IPS-20b (cell line): ENCODE measurements around the gene RPL10A.

Source experiments
- H3K27ac ChIP-seq: one replicate; pipeline ENCODE4 v1.5.1; 2013; ENCODE audit warnings: low read length
- H3K27me3 ChIP-seq: 2 replicates; pipeline ENCODE4 v1.6.1; 2013; ENCODE audit warnings: mild to moderate bottlenecking, low read length, inconsistent platforms; ENCODE audit not compliant: insufficient read depth
- H3K36me3 ChIP-seq: 2 replicates; pipeline ENCODE4 v1.6.1; 2013; ENCODE audit warnings: low read depth, mild to moderate bottlenecking, inconsistent platforms, low read length, moderate library complexity; ENCODE audit not compliant: insufficient read depth
- H3K4me1 ChIP-seq: 2 replicates; pipeline ENCODE4 v1.6.1; 2013; ENCODE audit warnings: mild to moderate bottlenecking, control low read depth, inconsistent platforms, low read length, moderate library complexity; ENCODE audit not compliant: insufficient read depth
- H3K4me3 ChIP-seq: 2 replicates; pipeline ENCODE4 v1.5.1; 2013; ENCODE audit warnings: mild to moderate bottlenecking, low read length, inconsistent platforms
- H3K9ac ChIP-seq: 2 replicates; pipeline ENCODE4 v1.6.1; 2013; ENCODE audit warnings: low read depth, mild to moderate bottlenecking, inconsistent platforms, low read length, moderate library complexity
- H3K9me3 ChIP-seq: 2 replicates; pipeline ENCODE4 v1.6.1; 2013; ENCODE audit warnings: mild to moderate bottlenecking, low read depth, low read length, inconsistent platforms; ENCODE audit not compliant: insufficient read depth

The RPL10A gene

GRCh38 chr6:35518566-35519312 lies 50.5 kb downstream of the RPL10A start:
- H3K4me3 ChIP-seq = no peak overlapping the region
- no peaks in the 10 kb centered on the region for H3K9me3 ChIP-seq
- H3K9ac ChIP-seq = no peak overlapping the region
- no peaks in the 10 kb centered on the region for H3K27me3 ChIP-seq
- no peak overlapping the region for H3K27ac ChIP-seq
- peaks cover 4% of the 10 kb centered on the region; the same call in 1 of the 2 replicates for H3K4me1 ChIP-seq
- H3K36me3 ChIP-seq = no peaks in the 10 kb centered on the region

- Histone ChIP-seq H3K36me3 (no peaks in the 10 kb centered on the region), H3K27me3 (no peaks in the 10 kb centered on the region), H3K27ac (no peak overlapping the region), H3K4me1 (peaks cover 4% of the 10 kb centered on the region; the same call in 1 of the 2 replicates), H3K9me3 (no peaks in the 10 kb centered on the region), H3K9ac (no peak overlapping the region), H3K4me3 (no peak overlapping the region)
Observed at GRCh38 chr6:35519313-35520015, 51.3 kb downstream of the RPL10A start.
